NCI-H226 (cell line): ENCODE measurements around the gene ATOH1.

Experiments used
- DNase-seq: peaks from one replicate; pipeline ENCODE4 v3.0.0-alpha.2; 2015

Gene ATOH1

GRCh38 chr4:93839704-93840103, 11.2 kb downstream of the ATOH1 start:
- no peak for DNase-seq

GRCh38 chr4:93841803-93842345, 13.3 kb downstream of the ATOH1 start:
- DNase-seq, result no peak

GRCh38 chr4:93842601-93843252, 14.2 kb downstream of the ATOH1 start:
- no peak for DNase-seq

- no peak for DNase-seq
Observed at GRCh38 chr4:93843772-93844171, 15.2 kb downstream of the ATOH1 start.

GRCh38 chr4:93852680-93853079, 24.1 kb downstream of the ATOH1 start:
- no peak for DNase-seq

- no peak for DNase-seq
Observed at GRCh38 chr4:93855926-93856325, 27.4 kb downstream of the ATOH1 start.

- DNase-seq, result no peak
Observed at GRCh38 chr4:93865650-93866049, 37.1 kb downstream of the ATOH1 start.

- no peak for DNase-seq
Observed at GRCh38 chr4:93867416-93868001, 39.0 kb downstream of the ATOH1 start.

GRCh38 chr4:93870876-93871458, 42.4 kb downstream of the ATOH1 start:
- DNase-seq, result no peak

GRCh38 chr4:93876754-93877153, 48.2 kb downstream of the ATOH1 start:
- no peak for DNase-seq

GRCh38 chr4:93878566-93878965, 50.0 kb downstream of the ATOH1 start:
- no peak for DNase-seq

- no peak for DNase-seq
Observed at GRCh38 chr4:93879919-93880318, 51.4 kb downstream of the ATOH1 start.
